B cell (primary cell): ENCODE data around the gene LASP1. TPM values are rescaled to one million over a fixed set of nuclear protein-coding genes. Genes with fewer than 3 reads are reported as not detected.

Experiments
- ATAC-seq: fragments of 200-7000 bp; cut with Tn5 transposase; one replicate; pipeline ENCODE4 v1.10.0; 2021; ENCODE audit warnings: low read depth, mild to moderate bottlenecking, moderate number of reproducible peaks, moderate library complexity
- CTCF ChIA-PET: fragments of 350-600 bp; sonication (Branson Sonifier 250); formaldehyde crosslinking; loops from one replicate; lab custom pipeline; 2021; ENCODE audit warnings: antibody characterized with exemption, inconsistent platforms; lab: Charles Lee
- POLR2A ChIA-PET: fragments of 350-600 bp; sonication (Branson Sonifier 250); formaldehyde crosslinking; loops from one replicate; lab custom pipeline; 2021; ENCODE audit warnings: antibody characterized with exemption; lab: Charles Lee
- DNase-seq: peaks from one replicate; pipeline ENCODE4 v3.0.0; 2013
- H2AFZ ChIP-seq: 2 replicates; pipeline ENCODE4 v1.6.1; 2012; ENCODE audit warnings: mild to moderate bottlenecking, low read depth, low read length; ENCODE audit not compliant: insufficient read depth, poor library complexity, severe bottlenecking
- H3K27ac ChIP-seq, 2 donors: 1 replicate in 1 of 2; 2 replicates in 1 of 2; pipeline ENCODE4 v1.5.1; 2012 to 2013; ENCODE audit warnings: low read length in 2 of 2, mild to moderate bottlenecking in 2 of 2, moderate library complexity in 1 of 2
- H3K27me3 ChIP-seq, 4 experiments: fragments of 200-600 bp in 1 of 4; sonication (generic) in 1 of 4; replicated peaks in 1 of 4; 1 replicate in 2 of 4; 2 replicates in 2 of 4; pipeline versions ENCODE4 v1.6.1 to v1.7.0; 2013 to 2016; ENCODE audit warnings: low read length in 3 of 4, mild to moderate bottlenecking in 2 of 4, mixed read lengths in 1 of 4, moderate library complexity in 1 of 4; ENCODE audit not compliant: insufficient read depth in 4 of 4, control insufficient read depth in 3 of 4; ENCODE audit errors: control extremely low read depth in 1 of 4
- H3K36me3 ChIP-seq, 2 experiments: replicated peaks in 1 of 2; 1 replicate in 1 of 2; 2 replicates in 1 of 2; pipeline versions ENCODE4 v1.6.1 to v1.7.1; 2013; ENCODE audit warnings: low read length in 1 of 2; ENCODE audit not compliant: insufficient read depth in 2 of 2, control insufficient read depth in 1 of 2; ENCODE audit errors: control extremely low read depth in 1 of 2, extremely low read depth in 1 of 2
- H3K4me1 ChIP-seq, 2 donors: fragments of 200-600 bp in 1 of 2; sonication (generic) in 1 of 2; 1 replicate in 1 of 2; 2 replicates in 1 of 2; pipeline versions ENCODE4 v1.5.1 to v1.6.1; 2013 to 2017; ENCODE audit warnings: low read length in 2 of 2; ENCODE audit not compliant: control insufficient read depth in 2 of 2, insufficient read depth in 2 of 2
- H3K4me2 ChIP-seq: replicated peaks from 2 replicates; pipeline ENCODE3; 2012; ENCODE audit warnings: mild to moderate bottlenecking, low read depth, low read length; ENCODE audit not compliant: poor library complexity, severe bottlenecking
- H3K4me3 ChIP-seq, 5 experiments: fragments of 200-600 bp in 1 of 5; sonication (generic) in 1 of 5; 1 replicate in 3 of 5; 2 replicates in 2 of 5; pipeline versions ENCODE4 v1.5.1 to v1.7.0; 2011 to 2016; ENCODE audit warnings: low read length in 4 of 5, mild to moderate bottlenecking in 4 of 5, low read depth in 2 of 5, control low read depth in 1 of 5, moderate library complexity in 1 of 5; ENCODE audit not compliant: insufficient read depth in 1 of 5; ENCODE audit errors: control extremely low read depth in 1 of 5, extremely low read depth in 1 of 5
- H3K79me2 ChIP-seq: fragments of 200-600 bp; sonication (generic); one replicate; pipeline ENCODE4 v1.6.0; 2016; ENCODE audit warnings: low read length; ENCODE audit not compliant: control insufficient read depth, insufficient read depth
- H3K9ac ChIP-seq: fragments of 200-600 bp; sonication (generic); 2 replicates; pipeline ENCODE4 v1.6.1; 2017; ENCODE audit warnings: mild to moderate bottlenecking, low read length, moderate library complexity
- H3K9me3 ChIP-seq, 3 donors: one replicate each; pipeline versions ENCODE4 v1.6.1 to v1.7.1; 2013; ENCODE audit warnings: low read length in 2 of 3; ENCODE audit not compliant: control insufficient read depth in 2 of 3, insufficient read depth in 1 of 3; ENCODE audit errors: control extremely low read depth in 1 of 3
- H4K20me1 ChIP-seq: 2 replicates; pipeline ENCODE4 v1.6.0; 2012; ENCODE audit warnings: mild to moderate bottlenecking, low read length; ENCODE audit not compliant: insufficient read depth, control insufficient read depth, poor library complexity, severe bottlenecking
- H3K27ac Mint-ChIP-seq: one replicate; pipeline ENCODE4 v1.8.0; 2021; ENCODE audit warnings: mixed read lengths
- H3K27me3 Mint-ChIP-seq: one replicate; pipeline ENCODE4 v1.8.0; 2021; ENCODE audit warnings: mixed read lengths
- H3K4me1 Mint-ChIP-seq: one replicate; pipeline ENCODE4 v1.8.0; 2021; ENCODE audit warnings: mixed read lengths
- H3K4me3 Mint-ChIP-seq: one replicate; pipeline ENCODE4 v1.8.0; 2021; ENCODE audit warnings: mixed read lengths
- H3K9me3 Mint-ChIP-seq: one replicate; pipeline ENCODE4 v1.8.0; 2022; ENCODE audit warnings: mixed read lengths; ENCODE audit not compliant: insufficient read depth
- EZH2 ChIP-seq: IDR thresholded peaks from 2 replicates; pipeline ENCODE4 v1.6.1; 2012; ENCODE audit warnings: borderline replicate concordance, low read depth, mild to moderate bottlenecking, moderate library complexity, low read length; ENCODE audit not compliant: insufficient read depth, poor library complexity, severe bottlenecking
- WGBS: methylation state at CpG from one replicate; pipeline ENCODE4 v1.1.5; 2013; ENCODE audit warnings: missing lambda C conversion rate; ENCODE audit not compliant: insufficient coverage; 5-methylcytosine and 5-hydroxymethylcytosine counted together
- intact Hi-C: fragments of 100-400 bp; cut with micrococcal nuclease; formaldehyde crosslinking; loops from one replicate; pipeline ENCODE4 v1.10.0; 2022
- polyA plus RNA-seq: library from polyadenylated mRNA; depleted of rRNA; stranded (reverse); fragments of >200 nt; gene quantifications from 2 replicates; pipeline ENCODE4 v1.2.3, GENCODE V29; 2012
- total RNA-seq, 2 donors: library from RNA; stranded (reverse); fragments of 120-200 nt in 1 of 2; gene quantifications; 1 replicate in 1 of 2; 2 replicates in 1 of 2; pipeline versions ENCODE4 v1.2.3 to v1.2.4, GENCODE V29; 2013 to 2022
- TF ChIP-seq, protein P1 (sequence below): fragments of 200-600 bp; IDR thresholded peaks from one replicate; pipeline ENCODE4 v1.8.0; 2022; ENCODE audit warnings: antibody characterized with exemption, mild to moderate bottlenecking

The LASP1 gene
- total and polyA plus RNA-seq, 2 donors (not counting 1 experiment from before 2014, with no cell fraction given): 51.6 to 125 TPM

GRCh38 chr17:38857271-38857670 is 12.6 kb upstream of the LASP1 start:
- TF ChIP-seq EZH2: no peak
- TF ChIP-seq, protein P1, sequence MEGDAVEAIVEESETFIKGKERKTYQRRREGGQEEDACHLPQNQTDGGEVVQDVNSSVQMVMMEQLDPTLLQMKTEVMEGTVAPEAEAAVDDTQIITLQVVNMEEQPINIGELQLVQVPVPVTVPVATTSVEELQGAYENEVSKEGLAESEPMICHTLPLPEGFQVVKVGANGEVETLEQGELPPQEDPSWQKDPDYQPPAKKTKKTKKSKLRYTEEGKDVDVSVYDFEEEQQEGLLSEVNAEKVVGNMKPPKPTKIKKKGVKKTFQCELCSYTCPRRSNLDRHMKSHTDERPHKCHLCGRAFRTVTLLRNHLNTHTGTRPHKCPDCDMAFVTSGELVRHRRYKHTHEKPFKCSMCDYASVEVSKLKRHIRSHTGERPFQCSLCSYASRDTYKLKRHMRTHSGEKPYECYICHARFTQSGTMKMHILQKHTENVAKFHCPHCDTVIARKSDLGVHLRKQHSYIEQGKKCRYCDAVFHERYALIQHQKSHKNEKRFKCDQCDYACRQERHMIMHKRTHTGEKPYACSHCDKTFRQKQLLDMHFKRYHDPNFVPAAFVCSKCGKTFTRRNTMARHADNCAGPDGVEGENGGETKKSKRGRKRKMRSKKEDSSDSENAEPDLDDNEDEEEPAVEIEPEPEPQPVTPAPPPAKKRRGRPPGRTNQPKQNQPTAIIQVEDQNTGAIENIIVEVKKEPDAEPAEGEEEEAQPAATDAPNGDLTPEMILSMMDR: no peak
- no peak overlapping the region for H3K9ac ChIP-seq
- peaks cover 17 to 26% of the 10 kb centered on the region in 2 donors for H3K4me1 ChIP-seq
- no peak overlapping the region for H3K4me3 ChIP-seq
- no peak overlapping the region for H3K27ac ChIP-seq
- intact Hi-C loops: no loop called here
- H3K27me3 ChIP-seq: no peaks in the 10 kb centered on the region
- CTCF ChIA-PET: interaction anchor here (0.7 kb wide), 1 partner anchor 318 kb away, joined by 3 read pairs; no protein-coding TSS in a partner anchor
- H3K79me2 ChIP-seq: peaks cover 18% of the 10 kb centered on the region
- WGBS: 69% methylated on average over 3 of the region's 5 CpGs
- H3K4me3 Mint-ChIP-seq: no peak overlapping the region
- POLR2A ChIA-PET: no interaction called here
- H4K20me1 ChIP-seq: no peaks in the 10 kb centered on the region
- no peaks in the 10 kb centered on the region for H3K9me3 Mint-ChIP-seq
- peaks cover 29% of the 10 kb centered on the region for H3K4me1 Mint-ChIP-seq
- ATAC-seq (no peak), DNase-seq (no peak)
- H2AFZ ChIP-seq: no peak overlapping the region
- H3K36me3 ChIP-seq: peaks cover 0 to 5% of the 10 kb centered on the region in 2 experiments
- no peak overlapping the region for H3K4me2 ChIP-seq
- H3K9me3 ChIP-seq: no peaks in the 10 kb centered on the region
- no peak overlapping the region for H3K27ac Mint-ChIP-seq
- no peaks in the 10 kb centered on the region for H3K27me3 Mint-ChIP-seq

DNA sequence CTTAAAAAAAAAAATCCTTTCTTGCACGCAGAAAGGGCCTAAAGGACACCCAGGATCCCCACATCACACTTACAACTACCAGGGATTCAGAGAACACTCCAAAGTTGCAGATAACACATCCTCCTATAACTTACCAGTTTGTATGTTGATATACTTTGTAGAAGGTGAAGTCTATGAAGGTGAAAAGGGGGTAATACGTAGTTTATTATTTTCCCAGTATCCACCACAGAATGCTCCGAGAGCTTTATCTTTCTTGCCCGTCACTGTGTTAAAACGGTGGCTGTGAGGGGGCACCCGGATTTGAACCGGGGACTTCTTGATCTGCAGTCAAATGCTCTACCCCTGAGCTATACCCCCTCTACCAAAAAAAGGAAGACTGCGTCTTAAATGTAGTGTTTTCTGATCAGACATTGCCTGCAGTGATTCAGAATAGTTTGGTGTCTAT is 8.4 kb upstream of the LASP1 start:
- peaks cover 23 to 29% of the 10 kb centered on the region in 2 donors for H3K4me1 ChIP-seq
- H4K20me1 ChIP-seq: no peaks in the 10 kb centered on the region
- H2AFZ ChIP-seq: peak overlapping the region; percentile 0
- no peak overlapping the region for H3K27ac ChIP-seq
- peaks cover 3% of the 10 kb centered on the region for H3K79me2 ChIP-seq
- ATAC-seq (no peak), DNase-seq (no peak)
- H3K4me3 ChIP-seq: no peak overlapping the region
- WGBS: no CpG with 5 or more reads among the region's 8 CpGs
- POLR2A ChIA-PET: interaction anchor here (1.3 kb wide), 1 partner anchor 8 kb away, joined by 3 read pairs; the partner anchor contains the start of gene LASP1
- Mint-ChIP-seq H3K27ac (peak overlapping the region; percentile 67), H3K4me1 (peaks cover 29% of the 10 kb centered on the region), H3K9me3 (no peaks in the 10 kb centered on the region), H3K27me3 (no peaks in the 10 kb centered on the region), H3K4me3 (no peak overlapping the region)
- TF ChIP-seq, protein P1: no peak
- TF ChIP-seq EZH2: no peak
- no peaks in the 10 kb centered on the region for H3K9me3 ChIP-seq
- CTCF ChIA-PET: interaction anchor here (0.9 kb wide), 1 partner anchor 292 kb away, joined by 4 read pairs; no protein-coding TSS in a partner anchor
- intact Hi-C loops: no loop called here
- no peak overlapping the region for H3K9ac ChIP-seq
- H3K4me2 ChIP-seq: no peak overlapping the region
- H3K36me3 ChIP-seq: no peaks in the 10 kb centered on the region
- H3K27me3 ChIP-seq: no peaks in the 10 kb centered on the region
